ENCODE data around the gene KL.

Gene KL

DNA sequence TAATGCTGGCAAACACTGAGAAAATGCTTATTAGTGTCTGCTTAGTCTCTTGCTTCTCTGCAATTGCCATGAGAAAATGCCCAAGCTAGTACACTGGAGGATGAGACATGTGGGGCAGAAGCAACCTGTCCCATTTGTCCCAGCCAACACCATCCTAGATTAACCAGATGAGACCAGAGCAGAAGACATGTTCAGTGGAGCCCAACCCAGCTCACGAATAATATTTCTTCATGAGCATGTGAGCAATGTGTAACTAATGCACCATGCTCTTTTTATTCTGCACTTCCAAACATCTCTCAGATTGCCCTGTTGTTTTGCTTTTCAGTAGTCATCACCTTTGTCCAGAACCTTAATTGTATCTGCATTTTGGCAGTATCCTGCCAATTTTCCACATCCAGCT, 21.4 kb downstream of the KL start:
- no peak for DNase-seq (ENCODE audit: low read depth)

DNA sequence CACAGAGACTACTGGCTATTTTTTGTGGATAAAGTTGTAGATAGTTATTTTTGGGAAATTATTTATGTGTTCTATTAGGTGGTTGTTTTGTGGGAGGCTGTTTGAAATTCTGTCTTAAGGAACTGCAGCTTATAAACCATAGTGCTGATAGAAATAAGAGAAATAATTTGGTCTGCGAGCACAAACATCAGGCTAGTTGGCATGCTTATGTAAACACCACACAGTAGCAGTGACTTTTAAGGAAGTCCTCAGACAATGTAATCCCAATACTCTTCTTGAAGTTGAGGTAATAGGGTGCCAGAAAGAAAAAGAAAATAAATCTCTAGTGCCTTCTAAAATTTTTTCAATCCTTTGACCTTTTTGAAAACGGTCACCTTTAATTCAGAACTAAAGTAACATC, 23.9 kb downstream of the KL start:
- DNase-seq (ENCODE audit: low read depth), result no peak

DNA sequence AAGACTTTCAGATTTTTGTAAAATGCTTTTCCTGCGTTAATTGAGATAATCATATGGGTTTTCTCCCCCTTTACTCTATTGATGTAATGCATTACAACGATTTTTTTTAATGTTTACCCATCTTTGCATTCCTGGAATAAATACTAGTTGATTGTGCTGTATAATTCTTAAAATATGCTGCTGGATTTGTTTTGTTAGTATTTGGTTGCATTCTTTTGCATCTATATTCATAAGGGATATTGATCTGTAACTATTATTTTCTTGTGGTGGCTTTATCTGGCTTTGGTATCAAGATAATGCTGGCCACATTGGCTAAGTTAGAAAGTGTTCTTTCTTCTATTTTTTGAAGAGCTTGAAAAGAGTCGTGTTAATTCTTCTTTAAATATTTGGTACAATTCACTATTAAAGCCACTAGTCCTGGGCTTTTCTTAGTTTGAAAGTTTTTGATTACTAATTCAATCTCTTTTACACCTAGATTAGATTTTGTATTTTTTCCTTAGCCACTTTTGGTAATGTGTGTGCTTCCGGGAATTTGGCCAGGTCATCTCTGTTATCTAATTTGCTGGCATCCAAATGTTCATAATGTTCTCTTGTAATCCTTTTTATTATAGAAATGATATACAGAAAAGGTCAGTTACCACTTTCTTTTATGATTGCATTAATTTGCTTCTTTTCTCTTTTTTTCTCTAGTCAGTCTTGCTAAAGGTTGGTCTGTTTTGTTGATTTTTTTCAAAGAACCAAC, 29.8 kb downstream of the KL start:
- DNase-seq (ENCODE audit: low read depth), result no peak

DNA sequence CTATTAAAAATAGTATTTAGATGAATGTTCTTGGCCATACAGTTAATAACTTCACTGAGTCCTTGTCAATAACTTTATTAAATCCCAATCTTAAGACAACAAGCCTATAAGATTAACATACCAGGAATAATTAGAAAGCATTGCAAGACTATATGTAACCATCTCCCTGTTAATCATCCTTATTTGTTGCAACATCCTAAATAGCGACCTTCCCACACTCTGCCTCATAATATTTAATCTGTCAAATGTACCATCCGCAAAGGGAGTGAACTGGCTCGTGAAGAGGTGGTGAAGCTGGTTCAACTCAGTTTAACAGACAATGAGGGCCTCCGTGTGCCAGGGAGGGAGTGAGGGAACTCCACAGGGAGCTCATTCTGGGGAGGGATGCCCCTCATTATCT, 33.9 kb downstream of the KL start:
- no peak for DNase-seq (ENCODE audit: low read depth)

DNA sequence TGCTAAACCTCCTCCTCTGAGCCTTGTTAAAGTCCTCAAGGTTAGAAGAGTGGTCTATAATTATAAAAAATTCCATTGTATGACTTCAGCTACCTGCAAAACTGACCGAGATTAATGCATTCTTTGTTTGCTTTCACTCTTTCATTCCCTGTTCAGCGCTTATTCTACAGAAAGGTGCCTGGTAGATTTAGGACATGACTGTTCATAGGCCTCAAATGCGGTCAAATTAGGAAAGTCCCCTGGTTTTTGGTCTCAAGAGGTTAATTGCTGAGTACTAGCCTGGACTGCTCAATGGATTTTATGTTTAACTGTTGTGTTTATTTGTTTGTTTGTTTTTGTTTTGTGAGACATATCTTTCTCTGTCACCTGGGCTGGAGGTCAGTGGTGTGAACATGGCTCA, 35.4 kb downstream of the KL start:
- DNase-seq (ENCODE audit: low read depth), result no peak

DNA sequence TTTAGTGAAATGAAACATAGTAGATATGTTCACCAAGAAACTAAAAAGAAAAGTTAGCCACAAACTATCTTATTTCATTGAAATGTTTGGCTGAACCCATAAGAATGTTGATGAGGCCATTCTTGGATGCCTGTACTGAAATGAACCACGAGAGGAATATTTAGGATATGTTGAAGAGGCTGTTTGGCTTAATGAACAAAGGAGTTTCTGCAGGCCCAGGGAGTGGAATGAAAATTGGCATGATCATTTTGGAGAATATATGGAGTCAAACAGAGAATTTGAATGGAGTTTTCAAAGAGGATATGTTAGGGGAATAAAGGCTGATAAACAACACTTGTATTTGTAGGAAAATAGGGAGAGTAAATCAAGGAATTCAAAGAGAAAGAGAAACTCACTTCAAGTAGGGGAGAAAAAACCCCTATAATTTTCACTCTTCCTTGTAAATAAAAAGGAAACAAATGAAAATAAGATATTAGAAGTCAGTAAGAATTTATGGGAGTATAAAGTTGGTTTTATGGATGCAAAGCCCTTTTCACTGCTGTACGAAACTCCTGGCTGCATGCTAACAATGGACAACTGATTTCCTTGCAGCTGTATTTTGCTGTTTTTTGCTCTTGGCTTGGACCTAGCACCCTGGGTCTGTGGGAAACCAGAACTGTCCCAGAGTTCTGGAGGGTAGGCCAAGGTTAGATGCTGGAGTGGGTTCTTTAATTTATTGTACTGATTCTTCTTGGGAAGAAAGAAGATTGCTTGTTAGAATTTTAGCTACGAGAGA, 36.5 kb downstream of the KL start:
- DNase-seq (ENCODE audit: low read depth), result no peak

DNA sequence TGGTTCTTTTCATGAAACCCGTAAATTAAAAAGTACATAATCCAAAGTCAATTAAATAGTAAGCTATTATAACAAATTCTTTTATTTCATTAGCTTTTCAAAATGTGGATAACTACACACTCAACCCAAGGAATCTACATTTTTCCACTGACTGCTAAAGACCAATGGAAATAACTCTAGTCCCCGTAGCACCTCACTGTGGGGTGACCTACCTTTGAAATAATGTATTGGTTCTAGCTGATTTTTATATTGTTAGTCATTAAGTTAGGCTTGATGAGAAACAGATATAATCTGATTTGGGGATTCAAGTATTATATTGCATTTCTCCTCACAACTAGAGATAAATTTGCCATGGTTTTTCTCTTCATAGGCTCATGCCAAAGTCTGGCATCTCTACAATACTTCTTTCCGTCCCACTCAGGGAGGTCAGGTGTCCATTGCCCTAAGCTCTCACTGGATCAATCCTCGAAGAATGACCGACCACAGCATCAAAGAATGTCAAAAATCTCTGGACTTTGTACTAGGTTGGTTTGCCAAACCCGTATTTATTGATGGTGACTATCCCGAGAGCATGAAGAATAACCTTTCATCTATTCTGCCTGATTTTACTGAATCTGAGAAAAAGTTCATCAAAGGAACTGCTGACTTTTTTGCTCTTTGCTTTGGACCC, 37.3 kb downstream of the KL start:
- DNase-seq (ENCODE audit: low read depth), result no peak

DNA sequence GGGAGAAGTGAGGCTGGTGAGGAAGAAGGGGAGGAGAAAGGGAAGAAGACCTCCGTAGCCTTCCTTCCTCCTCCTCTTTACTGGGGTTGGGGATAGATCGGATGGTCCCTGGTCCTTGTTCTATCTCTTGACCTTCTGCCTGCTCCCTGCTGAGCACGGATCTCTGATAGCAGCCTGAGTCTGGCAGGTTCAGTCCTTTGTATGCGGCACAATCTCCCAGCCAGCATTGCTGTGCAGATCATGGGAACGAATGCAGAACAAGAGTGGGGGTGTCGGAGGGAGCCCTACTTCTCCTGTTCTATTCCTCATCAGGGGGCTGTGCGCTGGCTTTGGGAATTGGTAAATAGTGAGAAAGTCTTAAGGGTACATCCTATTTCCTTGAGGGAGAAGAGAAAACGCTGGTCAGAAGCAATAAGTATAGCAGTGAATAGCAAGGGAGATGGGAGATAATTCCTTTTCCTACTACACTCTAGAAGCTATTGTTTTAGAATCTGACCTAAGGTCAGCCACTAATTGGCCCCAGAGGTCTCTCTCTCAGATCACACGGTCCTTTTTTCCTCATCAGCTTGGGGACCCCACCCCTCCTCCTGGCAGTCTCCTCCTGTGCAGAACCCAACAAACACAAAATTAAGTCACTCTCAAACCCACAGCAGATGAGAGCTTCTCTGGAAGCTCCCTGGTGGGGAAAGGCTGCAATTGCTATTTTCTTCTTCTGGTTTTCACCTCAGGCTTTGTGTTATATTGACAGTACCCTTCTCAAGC, 41.0 kb downstream of the KL start:
- DNase-seq (ENCODE audit: low read depth), result no peak

DNA sequence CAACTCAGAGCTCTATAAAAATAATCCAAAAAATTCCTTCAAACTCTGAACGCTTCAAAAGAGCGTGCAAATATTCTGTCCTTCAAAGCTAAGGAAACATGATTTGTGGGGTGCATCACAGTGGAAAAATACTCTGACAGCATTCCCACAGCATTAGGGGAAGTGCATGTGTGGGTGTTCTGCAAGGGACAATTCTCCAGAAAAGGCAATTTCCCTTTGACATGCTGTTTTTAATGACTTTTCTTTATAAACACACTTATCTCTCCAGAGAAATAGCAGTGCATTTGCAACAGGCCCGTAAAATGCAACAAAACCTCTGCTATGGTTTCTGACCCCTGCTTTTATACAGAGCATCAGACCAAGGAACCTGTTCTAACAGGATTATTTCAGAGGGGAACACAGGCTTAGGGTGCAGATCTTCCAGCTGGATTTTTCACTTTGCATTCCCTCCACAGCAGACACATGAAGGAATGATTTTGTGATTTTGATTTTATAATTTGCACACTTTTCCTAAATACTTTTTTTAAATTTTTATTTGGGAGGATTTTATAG, 42.6 kb downstream of the KL start:
- no peak for DNase-seq (ENCODE audit: low read depth)

DNA sequence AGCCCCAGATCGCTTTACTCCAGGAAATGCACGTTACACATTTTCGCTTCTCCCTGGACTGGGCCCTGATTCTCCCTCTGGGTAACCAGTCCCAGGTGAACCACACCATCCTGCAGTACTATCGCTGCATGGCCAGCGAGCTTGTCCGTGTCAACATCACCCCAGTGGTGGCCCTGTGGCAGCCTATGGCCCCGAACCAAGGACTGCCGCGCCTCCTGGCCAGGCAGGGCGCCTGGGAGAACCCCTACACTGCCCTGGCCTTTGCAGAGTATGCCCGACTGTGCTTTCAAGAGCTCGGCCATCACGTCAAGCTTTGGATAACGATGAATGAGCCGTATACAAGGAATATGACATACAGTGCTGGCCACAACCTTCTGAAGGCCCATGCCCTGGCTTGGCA, 44.6 kb downstream of the KL start:
- DNase-seq (ENCODE audit: low read depth), result no peak

DNA sequence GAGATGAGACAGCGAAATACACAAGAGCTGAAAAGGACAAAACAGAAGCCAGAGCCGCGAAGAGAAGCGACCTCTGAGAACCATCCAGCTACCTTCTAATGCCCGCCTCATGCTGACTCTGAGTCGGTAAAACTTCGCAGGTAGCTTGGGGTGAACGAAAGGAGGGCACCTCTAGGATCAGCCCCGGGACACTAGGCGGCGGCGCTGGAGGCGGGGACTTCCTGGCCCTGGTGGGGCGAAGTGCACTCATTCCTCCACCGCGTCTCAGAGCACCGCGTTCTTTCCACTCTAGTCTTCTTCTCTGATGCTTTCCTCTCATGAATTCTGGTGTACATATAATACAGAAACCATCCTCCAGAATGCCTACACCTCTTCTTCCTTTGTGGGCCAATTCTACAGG, 50.1 kb downstream of the KL start:
- no peak for DNase-seq (ENCODE audit: low read depth)

DNA sequence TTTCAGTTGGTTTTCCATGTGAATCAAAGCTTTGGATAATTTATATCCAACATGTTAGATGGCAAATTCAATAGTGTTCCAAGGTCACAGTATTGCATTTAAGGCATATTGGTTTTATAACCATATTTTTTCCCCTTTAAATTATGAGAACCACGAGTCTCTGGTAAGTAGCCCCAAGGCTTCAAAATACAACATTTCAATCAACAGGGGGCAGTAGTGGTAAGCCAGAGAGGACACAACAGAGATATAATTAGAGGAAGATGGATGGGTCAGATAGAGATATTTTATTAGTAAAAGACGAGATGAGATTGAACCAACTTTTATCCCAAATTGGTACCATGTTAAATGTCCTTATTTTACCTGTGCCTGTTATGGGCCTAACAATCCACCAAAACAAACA, 53.1 kb downstream of the KL start:
- DNase-seq (ENCODE audit: low read depth), result no peak

DNA sequence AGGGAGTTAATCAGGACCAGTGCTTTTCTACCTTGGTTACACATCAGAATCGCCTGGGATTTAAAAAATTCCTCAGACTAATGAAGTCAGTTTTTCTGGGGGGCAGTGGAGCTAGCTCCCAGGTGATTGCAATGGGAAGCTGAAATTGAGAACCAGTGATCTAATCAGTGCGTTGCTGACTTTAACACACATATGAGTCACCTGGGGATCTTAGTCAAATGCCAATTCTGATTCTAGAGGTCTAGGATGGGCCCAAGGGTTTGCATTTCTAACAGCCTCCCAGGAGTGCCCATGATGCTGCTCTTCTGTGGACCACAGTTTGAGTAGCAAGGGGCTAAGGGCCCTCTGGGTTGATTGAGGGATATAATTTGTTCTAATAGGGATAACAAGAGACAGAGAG, 54.5 kb downstream of the KL start:
- DNase-seq (ENCODE audit: low read depth), result no peak

DNA sequence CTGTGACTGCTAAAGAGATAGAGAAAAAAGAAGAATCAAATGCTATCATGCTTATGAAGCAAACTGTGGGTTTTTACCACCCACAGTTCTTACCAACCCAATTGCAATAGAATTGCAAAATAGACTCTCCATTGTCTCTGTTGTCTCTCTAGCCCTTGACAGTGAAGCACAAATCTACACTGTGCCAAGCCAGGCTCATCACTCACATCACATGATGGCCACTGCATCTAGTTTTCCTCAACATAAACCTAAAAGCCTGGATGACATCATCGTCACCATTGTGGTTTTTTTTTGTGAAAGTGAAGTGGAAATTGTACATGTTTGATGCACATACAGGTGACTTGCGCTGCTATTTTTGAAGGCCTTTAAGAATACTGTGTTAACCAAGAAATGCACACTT, 56.1 kb downstream of the KL start:
- DNase-seq (ENCODE audit: low read depth), result no peak

DNA sequence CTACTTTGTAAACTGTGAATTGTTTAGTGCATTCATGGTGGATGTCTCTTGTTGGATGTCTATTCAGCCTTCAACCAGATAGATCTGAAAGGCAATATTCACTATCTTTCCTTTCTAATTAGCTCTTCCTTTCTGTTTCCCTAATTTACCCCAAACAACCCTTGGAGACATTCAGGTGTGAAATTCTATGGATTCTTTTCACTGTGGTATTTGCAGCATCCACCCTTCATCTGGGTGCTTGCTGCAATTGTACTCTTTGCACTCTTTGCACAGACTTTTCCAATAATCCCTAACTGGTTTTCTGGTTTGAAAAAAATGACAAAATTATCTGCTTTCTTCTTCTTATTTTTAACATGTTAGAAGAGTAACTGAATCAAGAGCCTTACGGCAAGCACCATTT, 56.5 kb downstream of the KL start:
- DNase-seq (ENCODE audit: low read depth), result no peak

DNA sequence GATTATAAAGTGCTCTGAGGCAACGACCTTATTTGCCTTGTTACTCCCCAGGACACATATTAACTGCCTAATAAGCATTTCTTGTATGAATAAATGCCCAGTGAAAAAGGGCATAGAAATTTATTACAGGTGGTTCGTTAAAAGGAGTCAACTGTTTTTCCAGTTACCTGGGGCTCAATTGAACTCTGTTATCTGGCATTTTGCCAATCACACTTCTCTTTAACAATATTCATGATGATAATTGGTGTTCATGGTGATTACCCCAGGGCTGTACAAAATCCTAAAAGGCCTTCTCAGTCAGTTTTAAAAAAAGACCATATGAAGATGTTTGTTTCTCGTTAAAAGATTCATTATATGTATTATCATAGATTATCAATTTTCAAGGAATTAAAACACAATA, 57.1 kb downstream of the KL start:
- no peak for DNase-seq (ENCODE audit: low read depth)

DNA sequence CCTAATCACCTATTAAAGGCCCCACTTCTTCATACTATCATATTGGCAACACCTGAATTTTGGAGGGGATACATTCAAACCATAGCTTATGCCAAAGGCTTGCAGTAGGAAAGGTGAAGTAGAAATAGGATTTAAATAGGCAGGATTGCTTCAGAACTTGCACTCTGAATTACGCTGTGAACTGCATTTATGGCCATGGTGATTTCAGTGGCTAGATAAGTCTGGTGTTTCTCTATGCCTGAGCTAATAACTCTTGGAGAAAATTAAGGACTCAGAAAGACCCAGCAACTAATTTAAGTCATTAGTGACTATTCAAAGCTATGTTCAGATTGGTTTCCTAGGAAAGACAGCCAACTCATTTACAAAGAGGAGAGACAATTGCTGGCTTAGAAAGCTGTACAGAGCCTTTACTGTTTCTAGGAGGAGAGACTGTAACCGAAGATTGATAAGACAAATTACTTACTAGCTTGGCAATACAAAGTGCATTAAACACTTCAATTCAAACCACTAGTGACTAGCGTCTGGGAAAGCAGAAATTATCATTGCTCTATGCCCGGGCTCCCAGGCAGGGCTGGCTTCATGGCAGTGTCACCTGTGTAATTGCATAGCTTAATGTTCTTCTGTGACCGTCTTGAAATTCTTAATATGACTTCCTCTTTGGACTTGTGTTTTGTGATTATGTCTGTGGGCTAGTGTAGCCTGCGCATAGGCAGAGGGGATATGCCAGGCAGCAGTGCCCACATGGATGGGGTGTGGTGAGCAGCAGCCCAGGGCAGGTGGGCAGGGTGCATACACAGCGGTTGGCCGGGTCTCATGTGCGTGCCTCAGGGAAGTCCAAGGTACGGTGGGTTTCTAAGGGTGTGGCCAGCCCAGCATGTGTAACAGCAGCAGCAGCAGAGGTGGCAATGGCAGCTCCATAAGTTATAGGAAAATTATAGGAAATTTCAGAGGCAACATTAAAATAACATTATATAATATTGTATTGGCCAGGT, 60.1 kb downstream of the KL start:
- DNase-seq (ENCODE audit: low read depth), result no peak

DNA sequence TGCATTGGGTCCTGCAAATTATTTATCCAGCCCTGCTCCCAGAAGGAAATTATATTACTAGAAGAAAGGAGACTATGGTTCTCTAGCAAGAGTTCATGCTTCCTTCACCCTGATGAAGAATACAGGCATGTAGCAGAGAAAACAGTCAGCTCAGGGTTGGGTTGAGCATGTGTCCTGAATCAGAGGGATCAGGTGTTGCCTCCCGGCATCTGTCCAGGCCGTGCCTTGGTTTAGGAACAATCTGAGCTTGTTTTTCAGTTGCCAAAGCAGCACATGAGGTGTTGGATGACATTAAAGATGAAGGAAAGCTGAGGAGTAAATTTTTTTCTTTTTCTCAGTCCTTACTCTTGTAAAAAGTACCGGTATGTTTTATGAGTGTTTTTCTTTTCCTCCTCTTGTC, 62.0 kb downstream of the KL start:
- no peak for DNase-seq (ENCODE audit: low read depth)

DNA sequence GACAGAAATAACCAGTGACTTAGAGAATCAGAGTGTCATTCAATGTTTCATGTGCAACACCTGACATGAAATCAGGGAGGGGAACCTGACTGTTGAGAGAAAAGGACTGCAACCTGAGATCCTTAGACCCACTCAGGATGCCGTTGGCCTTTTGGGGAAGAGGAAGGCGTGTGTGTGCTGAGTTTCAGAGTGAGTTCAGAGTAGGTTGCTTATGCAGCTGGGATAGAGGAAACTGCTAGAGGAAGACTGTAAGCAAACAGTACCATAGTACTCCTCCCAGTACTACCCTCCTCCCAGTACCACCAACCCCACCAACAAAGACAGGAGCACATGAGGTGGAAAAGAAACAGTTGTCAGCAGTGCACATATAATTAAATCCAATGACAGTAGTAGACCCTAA, 63.7 kb downstream of the KL start:
- DNase-seq (ENCODE audit: low read depth), result no peak

DNA sequence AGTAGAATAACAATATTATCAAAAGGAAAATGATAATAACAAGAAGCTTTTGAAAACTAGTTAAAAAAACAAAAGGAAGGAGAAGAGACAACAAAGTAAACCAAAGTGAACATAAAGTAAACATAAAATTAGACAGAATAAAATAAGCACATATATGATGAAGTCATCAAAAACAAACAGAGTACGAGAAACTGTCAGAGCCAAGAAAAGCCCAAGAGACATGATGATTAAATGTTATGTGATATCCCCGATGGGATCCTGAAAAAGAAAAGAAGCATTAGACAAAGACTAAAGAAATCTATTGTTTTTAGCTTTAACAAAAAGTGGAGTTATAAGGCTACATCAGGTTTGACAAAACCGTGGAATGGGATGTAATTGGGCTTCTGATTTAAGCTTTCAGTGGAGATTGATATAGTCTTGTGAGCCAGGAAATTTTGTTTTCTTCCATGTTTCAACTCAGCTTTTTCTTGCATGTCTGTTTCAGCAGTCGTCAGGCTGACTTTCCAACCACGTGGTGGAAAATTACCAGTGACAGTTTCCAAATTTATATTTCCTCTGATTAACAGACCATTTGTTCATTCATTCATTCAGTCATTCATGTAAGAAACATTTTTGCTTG, 64.9 kb downstream of the KL start:
- no peak for DNase-seq (ENCODE audit: low read depth)

DNA sequence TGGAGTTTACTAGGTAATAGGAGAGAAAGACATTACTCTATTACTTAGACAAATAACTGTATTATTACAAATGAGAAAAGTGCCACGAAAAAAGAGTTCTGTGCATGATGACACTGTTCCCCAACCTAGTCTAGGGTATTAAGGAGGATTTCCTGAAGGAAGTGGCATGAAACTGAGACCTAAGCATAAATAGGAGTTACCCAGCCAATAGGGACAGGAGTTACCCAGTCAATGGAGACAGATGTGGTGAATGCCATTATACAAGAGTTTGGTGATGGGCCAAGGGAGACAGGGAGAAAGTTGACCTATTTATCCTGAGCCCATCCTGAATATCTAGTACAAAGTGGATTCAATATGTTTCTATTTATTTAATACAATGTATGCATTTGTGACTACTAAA, 65.4 kb downstream of the KL start:
- DNase-seq (ENCODE audit: low read depth), result no peak
